Urothelium cell line (cell line): Measurements from ENCODE around the gene MPI.
"Not testable (repeated sequence)": the region's sequence is repeated elsewhere in the genome, so short reads cannot be mapped to it uniquely, and the experiment has no call there.

Experiments used
- DNase-seq: peaks from one replicate; pipeline ENCODE4 v3.0.0; 2011; ENCODE audit warnings: low spot score, mixed read lengths
- FAIRE-seq: peaks from 2 replicates; lab custom pipeline; 2011; peaks lifted over from hg19 to GRCh38; lab: Jason Lieb, UNC

The MPI gene

GRCh38 chr15:74863239-74864056, 26.4 kb upstream of the MPI start:
- FAIRE-seq (no peak), DNase-seq (no peak)

- no peak for DNase-seq
- no peak for FAIRE-seq
Measured at GRCh38 chr15:74864296-74864695, 25.5 kb upstream of the MPI start.

- DNase-seq = no peak
- no peak for FAIRE-seq
Measured at GRCh38 chr15:74865316-74865715, 24.5 kb upstream of the MPI start.

DNA sequence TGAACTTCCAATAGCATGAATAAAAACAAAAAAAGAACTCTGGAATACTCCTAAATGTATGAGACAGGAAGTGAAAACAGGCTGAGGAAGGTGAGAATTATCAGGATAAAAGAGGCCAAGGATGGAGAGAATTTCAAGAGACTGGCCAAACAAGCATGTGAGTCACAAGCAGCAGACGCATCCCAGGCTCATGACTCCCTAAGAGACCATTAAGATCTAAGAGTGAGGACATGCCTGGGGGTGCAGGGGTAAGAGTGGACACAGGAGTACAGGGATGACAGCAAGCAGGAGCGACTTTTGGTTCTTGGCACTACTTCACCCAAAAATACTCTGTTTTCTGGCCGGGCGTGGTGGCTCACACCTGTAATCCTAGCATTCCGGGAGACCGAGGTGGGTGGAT, 23.8 kb upstream of the MPI start:
- FAIRE-seq (no peak), DNase-seq (no peak)

DNA sequence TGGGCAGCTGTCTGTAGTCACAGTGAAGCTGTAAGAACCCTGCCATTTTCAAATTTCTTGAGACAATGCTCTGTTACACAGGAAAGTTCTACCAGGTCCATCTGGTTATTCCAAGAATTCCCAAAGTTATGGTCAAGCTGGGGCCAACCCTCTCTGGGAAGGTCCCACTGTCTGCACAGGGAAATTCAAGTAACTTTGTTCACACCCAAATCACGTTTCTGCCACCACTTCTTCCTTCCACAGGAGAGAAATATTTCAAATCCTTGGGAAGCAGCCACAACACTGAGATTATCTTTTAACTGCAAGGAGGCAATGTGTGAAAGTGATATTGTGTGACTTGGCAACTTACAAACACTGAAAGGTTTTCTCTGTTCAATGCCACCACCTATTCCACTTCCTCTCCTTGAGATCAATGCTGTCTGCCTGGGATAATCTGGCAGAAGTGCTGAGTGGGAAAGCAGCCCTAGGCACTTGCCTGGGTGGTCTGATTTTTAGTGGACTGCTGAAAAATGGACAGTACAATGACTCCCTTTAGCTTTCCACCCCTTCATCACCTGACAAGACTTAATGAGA, 22.3 kb upstream of the MPI start:
- no peak for DNase-seq
- no peak for FAIRE-seq

DNA sequence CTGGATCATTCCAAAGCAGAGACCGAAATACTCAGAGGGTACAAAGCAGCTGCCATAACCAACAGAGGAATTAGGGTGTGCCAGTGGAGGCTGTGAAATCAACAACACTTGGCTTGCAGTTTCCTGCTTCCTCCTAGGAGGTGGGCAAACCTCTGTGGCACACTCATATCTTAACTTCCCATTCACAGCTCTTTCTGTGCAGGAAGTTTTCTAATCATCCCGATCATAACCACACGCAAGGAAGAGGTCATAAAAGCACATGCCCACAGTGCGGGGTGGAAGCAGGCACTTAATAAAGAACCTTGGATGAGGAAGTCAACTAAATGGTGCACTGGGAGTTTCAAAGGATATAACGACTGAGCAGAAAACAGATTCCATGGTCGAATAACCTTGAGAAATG, 21.8 kb upstream of the MPI start:
- no peak for FAIRE-seq
- no peak for DNase-seq

DNA sequence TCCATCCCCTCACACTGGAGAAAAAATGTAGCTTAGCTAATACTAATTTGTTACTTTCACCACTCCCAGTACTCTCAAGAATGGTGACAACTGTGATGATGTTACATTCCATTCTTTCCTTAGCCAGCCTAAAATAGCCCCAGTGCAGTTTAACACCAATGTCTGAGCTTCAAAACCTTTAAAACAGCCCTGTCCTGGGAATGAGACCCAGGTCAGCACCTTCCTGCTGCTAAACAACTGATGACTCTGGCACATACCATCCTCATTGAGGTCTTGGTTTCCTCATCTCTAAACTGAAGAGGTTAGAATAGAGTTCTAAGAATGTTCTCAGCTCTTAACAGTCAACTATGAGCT, 20.5 kb upstream of the MPI start:
- DNase-seq (no peak), FAIRE-seq (no peak)

- DNase-seq (no peak), FAIRE-seq (no peak)
Measured at GRCh38 chr15:74869726-74870407, 20.0 kb upstream of the MPI start.

- DNase-seq = no peak
- FAIRE-seq = no peak
Measured at GRCh38 chr15:74870436-74871215, 19.2 kb upstream of the MPI start.

DNA sequence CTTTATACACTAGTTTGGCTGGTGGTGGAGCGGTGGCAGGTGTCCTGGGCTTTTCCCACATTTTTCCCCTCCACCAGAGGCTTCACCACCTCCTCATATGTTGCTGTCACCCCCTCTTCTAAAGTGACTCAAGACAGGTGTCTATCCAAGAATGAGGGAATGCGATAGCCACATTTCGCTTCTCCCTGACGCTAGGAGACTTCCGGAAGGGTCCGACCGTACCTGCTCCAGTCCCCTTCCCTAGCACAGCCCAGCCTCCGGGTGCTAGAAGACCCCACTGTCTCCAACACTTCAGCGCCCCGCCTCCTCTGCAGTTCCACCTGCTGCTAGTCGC, 17.2 kb upstream of the MPI start:
- FAIRE-seq (no peak), DNase-seq (no peak)

DNA sequence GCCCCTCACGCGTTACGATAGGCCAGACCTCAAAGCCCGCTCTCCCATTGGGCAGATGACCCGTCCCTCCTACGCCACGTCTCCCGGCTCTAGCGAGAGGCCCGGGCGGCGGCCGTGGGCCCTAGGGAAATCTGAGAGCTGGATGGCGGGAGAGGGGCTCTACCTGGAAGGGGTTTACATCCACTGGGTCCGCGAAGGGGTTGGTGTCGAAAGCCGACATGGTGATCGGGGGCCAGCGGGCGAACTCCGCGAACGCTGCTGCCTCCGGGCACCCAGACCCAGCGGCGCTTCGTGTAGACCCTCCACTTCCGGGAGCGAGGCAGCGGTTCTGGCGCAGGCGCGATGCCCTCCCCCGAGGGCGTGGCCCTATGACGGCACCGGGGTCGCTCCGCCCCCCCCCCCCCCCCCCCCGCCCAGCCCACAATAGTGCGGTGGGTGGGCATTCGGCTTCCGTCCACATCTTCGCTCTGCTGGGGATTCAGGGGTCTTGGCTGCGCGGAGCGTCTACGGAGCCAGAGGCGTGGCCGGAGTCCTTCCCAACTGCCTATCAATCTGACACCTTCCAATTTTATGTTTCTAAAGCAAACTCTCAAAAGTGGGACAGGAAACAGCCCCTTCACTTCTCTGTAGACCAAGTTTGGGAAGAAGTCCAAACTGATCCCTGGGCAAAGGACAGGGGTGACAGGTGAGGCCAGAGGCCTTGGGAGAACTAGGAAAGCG, 16.6 kb upstream of the MPI start, which contains the start of gene SCAMP2:
SCAMP2 (minus strand) TSS at position 330 of the 720 bp plus-strand sequence; CDS start at position 220, 110 bp downstream.
- DNase-seq (peak; percentile 96), FAIRE-seq (no peak)

- DNase-seq = peak; percentile 13
- no peak for FAIRE-seq
Measured at GRCh38 chr15:74873756-74874424, 16.0 kb upstream of the MPI start.

- FAIRE-seq = no peak
- no peak for DNase-seq
Measured at GRCh38 chr15:74878273-74878672, 11.6 kb upstream of the MPI start.

DNA sequence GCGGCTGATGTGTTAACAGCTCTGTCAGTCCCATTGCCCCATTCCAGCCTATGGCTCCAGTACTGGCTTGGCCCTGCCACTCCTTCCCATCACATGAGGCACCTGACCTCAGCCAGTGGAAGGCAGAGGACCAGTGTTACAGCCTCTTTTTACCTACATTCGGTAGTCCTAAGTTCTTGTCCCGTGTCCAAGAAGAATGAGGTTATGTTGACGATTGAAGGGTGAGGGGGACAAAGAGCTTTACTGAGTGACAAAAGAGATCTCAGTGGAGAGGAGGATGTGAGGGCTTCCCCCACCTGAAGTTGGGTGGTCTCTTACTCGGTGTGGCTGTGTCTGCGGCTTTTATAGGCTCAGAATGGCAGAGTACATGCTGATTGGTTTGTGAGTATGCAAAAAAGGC, 7.3 kb upstream of the MPI start:
- no peak for FAIRE-seq

DNA sequence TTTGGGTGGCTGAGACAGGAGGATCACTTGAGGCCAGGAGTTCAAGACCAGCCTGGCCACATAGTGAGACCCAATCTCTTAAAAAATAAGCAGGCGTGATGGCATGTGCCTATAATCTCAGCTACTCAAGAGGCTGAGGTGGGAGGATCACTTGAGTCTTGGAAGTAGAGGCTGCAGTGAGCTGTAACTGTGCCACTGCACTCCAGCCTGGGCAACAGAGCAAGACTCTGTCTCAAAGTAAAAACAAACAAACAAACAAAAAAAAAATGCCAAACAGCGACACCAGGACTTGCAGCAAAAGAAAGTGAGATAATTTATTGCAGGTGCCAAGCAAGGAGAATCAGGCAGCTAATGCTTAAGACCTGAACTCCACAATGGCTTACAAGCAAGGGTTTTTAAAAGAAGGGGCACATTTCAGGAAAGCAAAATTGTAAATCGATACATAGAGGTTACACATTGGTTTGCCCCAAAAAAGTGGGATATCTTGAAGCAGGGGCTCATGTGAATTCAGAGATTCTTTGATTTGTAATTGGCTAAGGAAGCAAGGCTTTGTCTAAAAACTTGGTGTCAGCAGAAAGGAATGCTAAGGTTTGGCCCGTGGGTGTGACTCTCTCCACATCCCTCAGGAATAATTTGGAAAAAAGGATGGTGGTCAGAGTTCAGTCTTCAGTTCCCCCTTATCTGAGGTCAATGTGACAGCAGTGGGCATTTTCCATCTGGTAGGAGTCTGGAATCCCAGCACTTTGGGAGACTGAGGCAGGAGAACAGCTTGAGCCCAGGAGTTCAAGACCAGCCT, 5.2 kb upstream of the MPI start:
- no peak for FAIRE-seq
- peak; percentile 43 for DNase-seq

More for the DNA sequence above, 7.3 kb upstream of the MPI start:
- no peak for DNase-seq

DNA sequence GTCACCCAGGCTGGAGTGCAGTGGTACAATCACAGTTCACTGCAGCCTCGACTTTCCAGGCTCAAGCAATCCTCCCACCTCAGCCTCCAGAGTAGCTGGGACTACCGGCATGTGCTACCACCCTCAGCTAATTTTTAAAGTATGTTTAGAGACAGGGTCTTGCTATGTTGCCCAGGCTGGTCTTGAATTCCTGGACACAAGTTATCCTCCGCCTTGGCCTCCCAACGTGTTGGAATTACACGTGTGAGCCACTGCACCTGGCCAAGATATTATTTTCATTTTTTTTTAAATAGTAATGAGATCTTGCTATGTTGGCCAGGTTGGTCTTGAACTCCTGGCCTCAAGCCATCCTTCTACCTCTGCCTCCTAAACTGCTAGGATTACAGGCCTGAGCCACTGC, 4.4 kb upstream of the MPI start:
- FAIRE-seq = no peak

GRCh38 chr15:74887537-74888193, 2.2 kb upstream of the MPI start:
- not testable (repeated sequence) for FAIRE-seq, DNase-seq

More for the DNA sequence above, 4.4 kb upstream of the MPI start:
- no peak for DNase-seq

DNA sequence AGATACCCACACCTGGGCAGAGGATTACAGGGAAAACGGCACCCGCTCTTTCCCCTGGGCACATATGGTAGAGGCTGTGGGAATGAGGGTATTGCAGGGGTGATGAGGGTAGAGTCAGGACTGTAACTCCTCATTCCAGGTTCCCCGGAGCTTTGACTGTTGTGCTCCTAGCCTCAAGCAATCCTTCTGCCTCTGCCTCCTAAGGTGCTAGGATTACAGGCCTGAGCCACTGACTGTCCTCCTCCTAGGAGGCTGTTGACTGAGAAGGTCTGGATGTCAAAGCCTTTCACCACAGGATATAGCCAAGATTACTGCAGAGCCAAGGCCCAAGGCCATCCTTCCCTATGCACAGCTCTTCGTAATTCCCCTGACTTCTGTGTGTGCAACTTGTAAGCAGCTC, 1.1 kb upstream of the MPI start:
- FAIRE-seq (no peak), DNase-seq (no peak)

DNA sequence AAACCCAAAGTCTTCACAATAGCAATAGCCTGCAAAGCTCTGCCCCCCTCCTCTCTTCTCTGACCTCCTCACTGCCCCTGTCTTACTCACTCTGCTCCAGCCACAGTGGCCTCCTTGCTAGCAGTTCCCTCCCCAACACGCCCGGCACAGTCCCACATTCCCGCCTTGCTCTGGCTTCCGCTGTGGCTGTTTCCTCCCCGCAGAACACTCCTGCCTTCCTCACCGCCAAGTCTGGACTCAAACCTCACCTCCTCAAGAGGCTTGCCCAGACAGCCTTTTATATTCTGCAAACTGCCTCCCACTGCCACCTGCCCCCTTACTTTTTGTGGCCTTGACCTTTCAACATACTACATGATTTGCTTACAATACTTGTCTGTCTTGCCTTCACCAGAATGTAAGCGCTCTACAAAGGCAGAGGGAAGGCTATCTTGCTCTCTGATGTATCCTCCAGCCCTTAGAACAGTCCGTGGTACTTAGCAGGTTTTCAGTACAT, 406 bp upstream of the MPI start:
- FAIRE-seq (no peak), DNase-seq (no peak)
